Measurements from ENCODE around the gene ART5. TPM values are rescaled to one million over a fixed set of nuclear protein-coding genes. Genes with fewer than 3 reads are reported as not detected.

The ART5 gene, protein sequence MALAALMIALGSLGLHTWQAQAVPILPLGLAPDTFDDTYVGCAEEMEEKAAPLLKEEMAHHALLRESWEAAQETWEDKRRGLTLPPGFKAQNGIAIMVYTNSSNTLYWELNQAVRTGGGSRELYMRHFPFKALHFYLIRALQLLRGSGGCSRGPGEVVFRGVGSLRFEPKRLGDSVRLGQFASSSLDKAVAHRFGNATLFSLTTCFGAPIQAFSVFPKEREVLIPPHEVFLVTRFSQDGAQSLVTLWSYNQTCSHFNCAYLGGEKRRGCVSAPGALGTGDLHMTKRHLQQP
- 1 to 10 TPM; 1.4 to 4.4 (median 2.8) TPM for total RNA-seq
- polyA plus RNA-seq = 1 to 10 TPM in 1 of 3 donors, under 1 TPM in 2; 0.65 to 2.4 (median 0.99) TPM
- long read RNA-seq, donor 1, partial matches to known transcripts = 0 of 2 reads
- long read RNA-seq, donor 1, other reads (novel, unspliced or antisense) = 0 of 2 reads
- long read RNA-seq, donor 2, partial matches to known transcripts = 0 of 4 reads
- long read RNA-seq, donor 2, other reads (novel, unspliced or antisense) = 0 of 4 reads

DNA sequence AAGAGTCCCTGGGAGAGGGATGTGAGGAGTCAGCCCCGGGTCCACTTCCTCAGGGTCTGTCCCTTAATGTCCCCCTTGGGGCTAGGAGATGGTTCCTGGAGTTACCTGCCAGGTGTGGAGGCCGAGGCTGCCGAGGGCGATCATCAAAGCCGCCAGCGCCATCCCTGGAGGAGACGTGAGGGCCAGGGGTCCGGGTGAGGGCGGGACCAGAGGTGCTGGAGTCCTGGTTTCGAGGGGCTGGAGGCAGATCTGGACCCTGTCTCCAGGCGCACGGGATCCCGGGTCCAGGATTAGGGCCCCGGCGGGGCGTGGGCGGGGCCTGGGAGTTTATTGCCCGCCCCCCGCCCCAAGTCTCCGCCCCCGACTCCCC lies at the start of gene ART5:
TSS of gene ART5 (minus strand) at position 292 of the 370 bp plus-strand sequence. CDS start at position 162, 130 bp downstream.
- no peaks in the 10 kb centered on the region for H3K36me3 ChIP-seq (ENCODE audit: insufficient read depth in 1 of 2, low read depth in 1 of 2)
- 10 to 23% (median 11%) methylated on average over 13 to 21 of the region's 21 CpGs for WGBS, 3 donors
- no peak for TF ChIP-seq CTCF (IDR thresholded peaks at IDR 0.05)
- H3K4me3 ChIP-seq = peak within 1 kb of the TSS; percentile 78
- H3K27ac ChIP-seq = peak within 1 kb of the TSS; percentile 99
- H3K9me3 ChIP-seq = no peaks in the 10 kb centered on the region
- intact Hi-C loops (cut with DNase I) = loop anchor here (2.0 to 5.0 kb wide), 2 partner anchors 27 to 599 kb away; no protein-coding TSS in a partner anchor
- H3K4me1 ChIP-seq = peaks cover 33% of the 10 kb centered on the region
- DNase-seq (no peak), ATAC-seq (no peak)
- H3K27me3 ChIP-seq (ENCODE audit: insufficient read depth in 3 of 3, low read length in 2 of 3) = no peaks in the 10 kb centered on the region

DNA sequence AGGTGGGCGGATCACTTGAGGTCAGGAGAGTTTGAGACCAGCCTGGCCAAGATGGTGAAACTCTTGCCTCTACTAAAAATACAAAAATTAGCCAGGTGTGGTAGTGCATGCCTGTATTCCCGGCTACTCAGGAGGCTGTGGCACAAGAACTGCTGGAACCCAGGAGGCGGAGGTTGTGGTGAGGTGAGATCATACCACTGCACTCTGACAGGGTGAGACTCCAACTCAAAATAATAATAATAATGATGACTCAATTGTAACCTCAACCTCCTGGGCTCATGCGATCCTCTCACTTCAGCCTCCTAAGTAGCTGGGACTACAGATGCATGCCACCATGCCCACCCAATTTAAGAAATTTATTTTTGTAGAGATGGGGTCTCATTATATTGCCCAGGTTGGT lies 45.0 kb upstream of the ART5 start:
- ATAC-seq (peak in 2 of 4 donors; percentile 16 to 21), DNase-seq (no peak)
- Histone ChIP-seq H3K36me3 (ENCODE audit: insufficient read depth in 1 of 2, low read depth in 1 of 2) (peaks cover 10 to 97% of the 10 kb centered on the region in 2 donors), H3K4me1 (peaks cover 17% of the 10 kb centered on the region), H3K27me3 (ENCODE audit: insufficient read depth in 3 of 3, low read length in 2 of 3) (no peaks in the 10 kb centered on the region), H3K27ac (peak overlapping the region; percentile 70), H3K9me3 (no peaks in the 10 kb centered on the region), H3K4me3 (no peak overlapping the region)
- intact Hi-C loops (cut with DNase I) = no loop called here
- 73 to 99% (median 96%) methylated on average over 4 of the region's 4 CpGs for WGBS, 3 donors
- TF ChIP-seq CTCF (IDR thresholded peaks at IDR 0.05) = no peak

- Histone ChIP-seq H3K9me3 (no peaks in the 10 kb centered on the region), H3K27me3 (ENCODE audit: insufficient read depth in 3 of 3, low read length in 2 of 3) (no peaks in the 10 kb centered on the region), H3K4me1 (peaks cover 17% of the 10 kb centered on the region), H3K4me3 (no peak overlapping the region), H3K27ac (peak overlapping the region; percentile 70), H3K36me3 (ENCODE audit: insufficient read depth in 1 of 2, low read depth in 1 of 2) (peaks cover 10 to 97% of the 10 kb centered on the region in 2 donors)
- WGBS, 3 donors = 53 to 72% (median 59%) methylated on average over 7 of the region's 7 CpGs
- no peak for TF ChIP-seq CTCF (IDR thresholded peaks at IDR 0.05)
- no peak for DNase-seq
- peak; percentile 79 to 87 (median 82) for ATAC-seq
- intact Hi-C loops (cut with DNase I) = no loop called here
Observed at GRCh38 chr11:3685923-3686322, 44.1 kb upstream of the ART5 start.

DNA sequence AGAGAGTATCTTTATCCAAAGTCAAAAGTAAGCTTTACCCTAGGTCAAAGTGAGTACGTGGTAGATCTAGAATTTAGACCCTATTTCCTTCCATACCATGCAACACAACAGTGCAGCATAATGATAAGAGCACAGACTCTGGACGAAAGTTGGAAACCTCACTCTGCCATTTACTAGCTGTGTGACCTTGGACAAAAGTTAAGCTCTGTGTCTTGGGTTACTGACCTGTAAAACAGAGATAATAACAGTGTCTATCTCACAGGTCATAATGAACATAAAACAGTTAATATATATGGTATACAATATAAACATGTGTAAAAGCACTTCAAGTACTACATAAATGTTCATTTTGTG lies 43.0 kb upstream of the ART5 start:
- ATAC-seq (peak in 3 of 4 donors; percentile 23 to 65 (median 50)), DNase-seq (no peak)
- Histone ChIP-seq H3K36me3 (ENCODE audit: insufficient read depth in 1 of 2, low read depth in 1 of 2) (peaks cover 14 to 97% of the 10 kb centered on the region in 2 donors), H3K4me3 (peak overlapping the region; percentile 5), H3K4me1 (peaks cover 17% of the 10 kb centered on the region), H3K27ac (peak overlapping the region; percentile 70), H3K27me3 (ENCODE audit: insufficient read depth in 3 of 3, low read length in 2 of 3) (no peaks in the 10 kb centered on the region), H3K9me3 (no peaks in the 10 kb centered on the region)
- no peak for TF ChIP-seq CTCF (IDR thresholded peaks at IDR 0.05)
- WGBS, 3 donors = 40 to 49% (median 40%) methylated on average over 2 of the region's 2 CpGs
- intact Hi-C loops (cut with DNase I) = no loop called here

Data from psoas muscle (tissue), 8 donors.